SK-N-SH treated with all-trans-retinoic acid at 6 μM for 48 hours (cell line): ENCODE measurements around the gene ZFYVE28.

ENCODE experiments used
- ATAC-seq: fragments of 200-7000 bp; cut with Tn5 transposase; 3 replicates; pipeline ENCODE4 v1.9.1; 2020; ENCODE audit warnings: mild to moderate bottlenecking, moderate library complexity
- ARNTL ChIP-seq: fragments of 450-650 bp; formaldehyde crosslinking; IDR thresholded peaks from 2 replicates; pipeline ENCODE4 v1.5.0; 2020; ENCODE audit warnings: low read depth, mild to moderate bottlenecking, moderate library complexity, borderline replicate concordance
- BACH2 ChIP-seq: fragments of 250-450 bp; sonication (Bioruptor Pico); IDR thresholded peaks from 2 replicates; pipeline ENCODE4 v1.9.0; 2021; ENCODE audit warnings: mild to moderate bottlenecking, borderline replicate concordance
- CSDC2 ChIP-seq: fragments of 250-450 bp; sonication (Bioruptor Pico); IDR thresholded peaks from 2 replicates; pipeline ENCODE4 v1.5.0; 2020; ENCODE audit warnings: mild to moderate bottlenecking, moderate library complexity
- GLIS3 ChIP-seq: fragments of 250-450 bp; sonication (Bioruptor Pico); IDR thresholded peaks from 2 replicates; pipeline ENCODE4 v1.5.0; 2020; ENCODE audit warnings: mild to moderate bottlenecking, moderate library complexity
- ISL1 ChIP-seq: fragments of 250-450 bp; sonication (Bioruptor Pico); IDR thresholded peaks from 2 replicates; pipeline ENCODE4 v2.1.2; 2022; ENCODE audit warnings: mild to moderate bottlenecking, moderate library complexity
- OSR1 ChIP-seq: fragments of 250-450 bp; sonication (Bioruptor Pico); IDR thresholded peaks from 2 replicates; pipeline ENCODE4 v1.8.0; 2022; ENCODE audit warnings: moderate library complexity, mild to moderate bottlenecking, inconsistent platforms
- PPARA ChIP-seq: fragments of 250-450 bp; sonication (Bioruptor Pico); IDR thresholded peaks from 2 replicates; pipeline ENCODE4 v1.5.0; 2020; ENCODE audit warnings: mild to moderate bottlenecking, borderline replicate concordance
- SNAI2 ChIP-seq: fragments of 250-450 bp; sonication (Bioruptor Pico); IDR thresholded peaks from 2 replicates; pipeline ENCODE4 v1.5.0; 2020; ENCODE audit warnings: mild to moderate bottlenecking, moderate library complexity
- TOX ChIP-seq: fragments of 250-450 bp; sonication (Bioruptor Pico); IDR thresholded peaks from 2 replicates; pipeline ENCODE4 v1.8.0; 2021; ENCODE audit warnings: mild to moderate bottlenecking, moderate library complexity, borderline replicate concordance
- ZC3H10 ChIP-seq: fragments of 250-450 bp; sonication (Bioruptor Pico); IDR thresholded peaks from 2 replicates; pipeline ENCODE4 v1.5.1; 2021; ENCODE audit warnings: mild to moderate bottlenecking, moderate library complexity
- ZFP30 ChIP-seq: fragments of 450-650 bp; formaldehyde crosslinking; IDR thresholded peaks from 2 replicates; pipeline ENCODE4 v1.5.0; 2022; ENCODE audit warnings: mild to moderate bottlenecking, moderate library complexity
- ZNF565 ChIP-seq: fragments of 450-650 bp; formaldehyde crosslinking; conservative IDR thresholded peaks from 2 replicates; pipeline ENCODE4 v1.5.0; 2020; ENCODE audit warnings: low read depth, mild to moderate bottlenecking, moderate library complexity
- ZNF70 ChIP-seq: fragments of 450-650 bp; formaldehyde crosslinking; IDR thresholded peaks from 2 replicates; pipeline ENCODE4 v1.5.0; 2020; ENCODE audit warnings: mild to moderate bottlenecking, moderate library complexity
- ZNF8 ChIP-seq: fragments of 450-650 bp; formaldehyde crosslinking; IDR thresholded peaks from 2 replicates; pipeline ENCODE4 v1.5.0; 2020; ENCODE audit warnings: mild to moderate bottlenecking, moderate library complexity
- TF ChIP-seq, protein P1 (sequence below): fragments of 250-450 bp; sonication (Bioruptor Pico); IDR thresholded peaks from 2 replicates; pipeline ENCODE4 v1.5.1; 2020; ENCODE audit warnings: low read depth, mild to moderate bottlenecking, moderate library complexity
- TF ChIP-seq, protein P2 (sequence below): fragments of 250-450 bp; sonication (Bioruptor Pico); IDR thresholded peaks from 2 replicates; pipeline ENCODE4 v1.5.1; 2021; ENCODE audit warnings: mild to moderate bottlenecking, moderate library complexity
- TF ChIP-seq, protein P3 (sequence below): fragments of 250-450 bp; sonication (Bioruptor Pico); IDR thresholded peaks from 2 replicates; pipeline ENCODE4 v1.8.0; 2021; ENCODE audit warnings: low read depth, mild to moderate bottlenecking, moderate library complexity, borderline replicate concordance
- TF ChIP-seq, protein P4 (sequence below): fragments of 250-450 bp; sonication (Bioruptor Pico); IDR thresholded peaks from 2 replicates; pipeline ENCODE4 v1.5.0; 2020; ENCODE audit warnings: mild to moderate bottlenecking, moderate library complexity
- TF ChIP-seq, protein P5 (sequence below): fragments of 250-450 bp; sonication (Bioruptor Pico); IDR thresholded peaks from 2 replicates; pipeline ENCODE4 v1.8.0; 2020; ENCODE audit warnings: mild to moderate bottlenecking, moderate library complexity, borderline replicate concordance

ZFYVE28 gene

DNA sequence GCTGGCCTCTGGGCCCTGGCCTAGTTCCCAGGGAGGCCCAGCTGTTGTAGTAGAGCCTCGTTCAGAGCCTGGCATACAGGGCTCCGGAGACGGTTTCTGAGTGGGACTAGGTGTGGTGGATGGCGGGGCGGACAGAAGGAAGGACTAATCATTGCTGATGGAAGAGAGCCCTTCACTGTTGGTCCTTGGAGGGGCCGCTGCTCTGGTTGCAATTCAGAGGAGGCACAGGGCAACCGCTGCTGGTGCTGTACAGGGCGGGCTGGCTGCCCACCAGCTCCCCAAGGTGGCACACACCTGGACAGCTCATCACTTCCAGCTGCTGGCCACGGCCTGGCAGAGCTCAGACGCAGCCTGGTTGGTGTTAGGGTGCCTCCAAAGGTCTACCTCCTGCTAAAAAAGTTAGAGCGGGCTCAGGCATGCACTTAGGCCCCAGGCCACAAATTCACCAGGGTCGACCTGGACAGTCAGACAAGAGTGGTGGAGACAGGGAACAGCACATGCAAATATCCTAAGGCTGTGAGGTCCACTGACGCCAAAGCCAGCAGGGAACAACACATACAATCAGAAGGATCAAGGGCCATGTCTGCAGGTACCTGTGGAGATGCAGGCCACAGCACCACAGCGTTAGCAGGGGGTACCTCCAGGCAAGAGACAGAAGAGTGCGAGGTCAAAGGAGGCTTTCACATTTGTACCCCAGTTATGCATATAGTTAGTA, 43.0 kb upstream of the ZFYVE28 start:
- no peak for TF ChIP-seq ZNF70 (CRISPR knock-in tag)
- TF ChIP-seq ISL1 (CRISPR knock-in tag) = no peak

DNA sequence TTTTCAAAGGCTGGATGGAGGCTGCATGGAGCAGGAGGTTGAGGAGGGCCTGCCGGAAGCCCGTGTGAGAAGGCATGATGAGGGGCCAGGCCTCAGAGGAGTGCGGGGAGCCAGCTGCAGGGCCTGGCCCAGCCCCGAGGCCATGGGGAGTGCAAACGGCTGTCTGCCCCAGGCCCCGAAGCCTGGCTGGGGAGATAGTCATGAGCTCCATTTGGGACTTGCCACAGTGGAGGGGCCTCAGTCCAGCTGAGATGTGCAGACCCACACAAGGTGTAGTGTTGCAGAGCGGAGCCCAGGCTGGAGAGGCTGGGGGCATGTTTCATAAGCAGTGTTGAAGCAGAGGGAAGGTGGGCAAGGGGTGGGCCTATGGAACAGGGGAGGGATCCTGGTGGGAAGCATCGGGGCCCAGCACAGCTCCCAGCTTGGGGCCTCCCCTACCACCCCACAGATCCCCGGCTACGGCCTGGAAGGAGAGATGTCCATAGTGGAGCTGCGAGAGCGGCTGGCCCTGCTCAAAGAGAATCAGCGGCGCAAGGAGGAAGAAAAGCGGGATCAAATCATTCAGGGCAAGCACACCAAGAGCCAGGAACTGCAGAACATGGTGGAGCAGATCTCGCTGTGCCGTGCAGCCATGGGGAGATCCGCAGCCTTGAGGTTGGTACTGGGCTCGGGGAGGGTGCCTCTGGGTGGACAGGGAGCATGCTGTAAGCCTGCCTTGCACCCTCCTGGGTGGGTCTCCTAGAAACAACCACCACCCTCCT, 41.3 kb upstream of the ZFYVE28 start:
- TF ChIP-seq CSDC2 (CRISPR knock-in tag) = no peak
- TF ChIP-seq, protein P1, sequence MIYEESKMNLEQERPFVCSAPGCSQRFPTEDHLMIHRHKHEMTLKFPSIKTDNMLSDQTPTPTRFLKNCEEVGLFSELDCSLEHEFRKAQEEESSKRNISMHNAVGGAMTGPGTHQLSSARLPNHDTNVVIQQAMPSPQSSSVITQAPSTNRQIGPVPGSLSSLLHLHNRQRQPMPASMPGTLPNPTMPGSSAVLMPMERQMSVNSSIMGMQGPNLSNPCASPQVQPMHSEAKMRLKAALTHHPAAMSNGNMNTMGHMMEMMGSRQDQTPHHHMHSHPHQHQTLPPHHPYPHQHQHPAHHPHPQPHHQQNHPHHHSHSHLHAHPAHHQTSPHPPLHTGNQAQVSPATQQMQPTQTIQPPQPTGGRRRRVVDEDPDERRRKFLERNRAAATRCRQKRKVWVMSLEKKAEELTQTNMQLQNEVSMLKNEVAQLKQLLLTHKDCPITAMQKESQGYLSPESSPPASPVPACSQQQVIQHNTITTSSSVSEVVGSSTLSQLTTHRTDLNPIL (CRISPR knock-in tag) = no peak
- TF ChIP-seq, all 23 proteins: peak for 0
- no peak for ATAC-seq

More for the DNA sequence above, 43.0 kb upstream of the ZFYVE28 start:
- no peak for ATAC-seq

DNA sequence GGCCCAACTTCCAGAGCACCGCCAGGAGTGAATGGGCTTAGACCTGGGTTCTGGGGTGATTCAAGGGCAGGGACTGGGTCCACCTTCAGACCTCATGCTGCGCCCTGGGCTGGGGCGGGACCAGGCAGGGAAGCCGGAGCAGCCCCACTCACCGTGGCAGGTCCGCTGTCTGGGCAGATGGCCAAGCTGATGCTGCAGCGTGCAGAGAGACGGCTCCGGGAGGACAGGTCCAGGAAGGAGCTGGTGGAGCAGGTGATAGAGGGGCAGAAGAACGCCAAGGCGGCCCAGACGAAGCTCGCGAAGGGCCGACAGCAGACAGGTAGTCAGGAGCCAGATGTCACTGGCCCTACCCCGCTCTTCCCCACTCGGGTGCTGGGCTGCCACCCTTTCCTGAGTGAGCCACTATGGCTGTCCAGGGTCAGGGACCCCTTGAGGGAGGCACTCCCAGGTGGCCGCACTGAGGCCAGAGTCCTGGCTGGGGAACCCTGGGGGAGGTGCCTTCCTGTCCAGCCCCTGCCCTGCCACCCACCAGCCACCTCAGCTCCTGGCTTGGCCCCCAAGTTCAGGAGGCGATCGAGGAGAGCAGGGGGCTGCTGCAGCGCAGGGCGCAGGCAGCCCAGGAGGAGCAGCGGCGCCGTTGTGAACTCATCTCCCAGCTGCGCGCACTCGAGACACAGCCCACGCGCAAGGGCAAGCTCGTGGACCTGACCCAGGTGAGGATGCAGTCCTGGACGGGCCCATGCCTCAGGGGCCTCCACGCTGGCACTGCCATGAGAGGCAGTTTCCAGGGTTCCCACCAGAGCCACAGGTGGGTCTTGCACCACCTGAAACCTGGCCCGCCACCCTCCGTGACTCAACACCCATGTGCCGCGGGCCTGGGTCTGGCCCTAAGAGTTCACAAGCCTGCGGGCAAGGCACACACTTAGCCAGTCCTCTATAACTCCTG, 40.4 kb upstream of the ZFYVE28 start:
- TF ChIP-seq ARNTL (no peak), PPARA (no peak), ISL1 (CRISPR knock-in tag) (no peak), ZNF8 (CRISPR knock-in tag) (no peak), SNAI2 (CRISPR knock-in tag) (no peak), ZNF565 (CRISPR knock-in tag) (no peak), CSDC2 (CRISPR knock-in tag) (no peak), ZC3H10 (CRISPR knock-in tag) (no peak), TOX (CRISPR knock-in tag) (no peak), OSR1 (CRISPR knock-in tag) (no peak), ZFP30 (CRISPR knock-in tag) (no peak), GLIS3 (CRISPR knock-in tag) (no peak), BACH2 (CRISPR knock-in tag) (no peak)
- TF ChIP-seq, protein P2, sequence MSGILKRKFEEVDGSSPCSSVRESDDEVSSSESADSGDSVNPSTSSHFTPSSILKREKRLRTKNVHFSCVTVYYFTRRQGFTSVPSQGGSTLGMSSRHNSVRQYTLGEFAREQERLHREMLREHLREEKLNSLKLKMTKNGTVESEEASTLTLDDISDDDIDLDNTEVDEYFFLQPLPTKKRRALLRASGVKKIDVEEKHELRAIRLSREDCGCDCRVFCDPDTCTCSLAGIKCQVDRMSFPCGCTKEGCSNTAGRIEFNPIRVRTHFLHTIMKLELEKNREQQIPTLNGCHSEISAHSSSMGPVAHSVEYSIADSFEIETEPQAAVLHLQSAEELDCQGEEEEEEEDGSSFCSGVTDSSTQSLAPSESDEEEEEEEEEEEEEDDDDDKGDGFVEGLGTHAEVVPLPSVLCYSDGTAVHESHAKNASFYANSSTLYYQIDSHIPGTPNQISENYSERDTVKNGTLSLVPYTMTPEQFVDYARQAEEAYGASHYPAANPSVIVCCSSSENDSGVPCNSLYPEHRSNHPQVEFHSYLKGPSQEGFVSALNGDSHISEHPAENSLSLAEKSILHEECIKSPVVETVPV (CRISPR knock-in tag) = no peak
- TF ChIP-seq, protein P3, sequence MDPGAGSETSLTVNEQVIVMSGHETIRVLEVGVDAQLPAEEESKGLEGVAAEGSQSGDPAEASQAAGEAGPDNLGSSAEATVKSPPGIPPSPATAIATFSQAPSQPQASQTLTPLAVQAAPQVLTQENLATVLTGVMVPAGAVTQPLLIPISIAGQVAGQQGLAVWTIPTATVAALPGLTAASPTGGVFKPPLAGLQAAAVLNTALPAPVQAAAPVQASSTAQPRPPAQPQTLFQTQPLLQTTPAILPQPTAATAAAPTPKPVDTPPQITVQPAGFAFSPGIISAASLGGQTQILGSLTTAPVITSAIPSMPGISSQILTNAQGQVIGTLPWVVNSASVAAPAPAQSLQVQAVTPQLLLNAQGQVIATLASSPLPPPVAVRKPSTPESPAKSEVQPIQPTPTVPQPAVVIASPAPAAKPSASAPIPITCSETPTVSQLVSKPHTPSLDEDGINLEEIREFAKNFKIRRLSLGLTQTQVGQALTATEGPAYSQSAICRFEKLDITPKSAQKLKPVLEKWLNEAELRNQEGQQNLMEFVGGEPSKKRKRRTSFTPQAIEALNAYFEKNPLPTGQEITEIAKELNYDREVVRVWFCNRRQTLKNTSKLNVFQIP = no peak
- TF ChIP-seq, protein P4, sequence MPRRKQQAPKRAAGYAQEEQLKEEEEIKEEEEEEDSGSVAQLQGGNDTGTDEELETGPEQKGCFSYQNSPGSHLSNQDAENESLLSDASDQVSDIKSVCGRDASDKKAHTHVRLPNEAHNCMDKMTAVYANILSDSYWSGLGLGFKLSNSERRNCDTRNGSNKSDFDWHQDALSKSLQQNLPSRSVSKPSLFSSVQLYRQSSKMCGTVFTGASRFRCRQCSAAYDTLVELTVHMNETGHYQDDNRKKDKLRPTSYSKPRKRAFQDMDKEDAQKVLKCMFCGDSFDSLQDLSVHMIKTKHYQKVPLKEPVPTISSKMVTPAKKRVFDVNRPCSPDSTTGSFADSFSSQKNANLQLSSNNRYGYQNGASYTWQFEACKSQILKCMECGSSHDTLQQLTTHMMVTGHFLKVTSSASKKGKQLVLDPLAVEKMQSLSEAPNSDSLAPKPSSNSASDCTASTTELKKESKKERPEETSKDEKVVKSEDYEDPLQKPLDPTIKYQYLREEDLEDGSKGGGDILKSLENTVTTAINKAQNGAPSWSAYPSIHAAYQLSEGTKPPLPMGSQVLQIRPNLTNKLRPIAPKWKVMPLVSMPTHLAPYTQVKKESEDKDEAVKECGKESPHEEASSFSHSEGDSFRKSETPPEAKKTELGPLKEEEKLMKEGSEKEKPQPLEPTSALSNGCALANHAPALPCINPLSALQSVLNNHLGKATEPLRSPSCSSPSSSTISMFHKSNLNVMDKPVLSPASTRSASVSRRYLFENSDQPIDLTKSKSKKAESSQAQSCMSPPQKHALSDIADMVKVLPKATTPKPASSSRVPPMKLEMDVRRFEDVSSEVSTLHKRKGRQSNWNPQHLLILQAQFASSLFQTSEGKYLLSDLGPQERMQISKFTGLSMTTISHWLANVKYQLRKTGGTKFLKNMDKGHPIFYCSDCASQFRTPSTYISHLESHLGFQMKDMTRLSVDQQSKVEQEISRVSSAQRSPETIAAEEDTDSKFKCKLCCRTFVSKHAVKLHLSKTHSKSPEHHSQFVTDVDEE (CRISPR knock-in tag) = no peak
- TF ChIP-seq, protein P5, sequence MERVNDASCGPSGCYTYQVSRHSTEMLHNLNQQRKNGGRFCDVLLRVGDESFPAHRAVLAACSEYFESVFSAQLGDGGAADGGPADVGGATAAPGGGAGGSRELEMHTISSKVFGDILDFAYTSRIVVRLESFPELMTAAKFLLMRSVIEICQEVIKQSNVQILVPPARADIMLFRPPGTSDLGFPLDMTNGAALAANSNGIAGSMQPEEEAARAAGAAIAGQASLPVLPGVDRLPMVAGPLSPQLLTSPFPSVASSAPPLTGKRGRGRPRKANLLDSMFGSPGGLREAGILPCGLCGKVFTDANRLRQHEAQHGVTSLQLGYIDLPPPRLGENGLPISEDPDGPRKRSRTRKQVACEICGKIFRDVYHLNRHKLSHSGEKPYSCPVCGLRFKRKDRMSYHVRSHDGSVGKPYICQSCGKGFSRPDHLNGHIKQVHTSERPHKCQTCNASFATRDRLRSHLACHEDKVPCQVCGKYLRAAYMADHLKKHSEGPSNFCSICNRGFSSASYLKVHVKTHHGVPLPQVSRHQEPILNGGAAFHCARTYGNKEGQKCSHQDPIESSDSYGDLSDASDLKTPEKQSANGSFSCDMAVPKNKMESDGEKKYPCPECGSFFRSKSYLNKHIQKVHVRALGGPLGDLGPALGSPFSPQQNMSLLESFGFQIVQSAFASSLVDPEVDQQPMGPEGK = no peak

More for the DNA sequence above, 40.4 kb upstream of the ZFYVE28 start:
- ATAC-seq = no peak
